Inflammatory macrophage treated with lipopolysaccharide for 4 hours (primary cell): ENCODE measurements around the gene KIF26A.
"Not testable (repeated sequence)": the region's sequence is repeated elsewhere in the genome, so short reads cannot be mapped to it uniquely, and the experiment has no call there.

Experiments
- DNase-seq: peaks from one replicate; pipeline ENCODE4 v3.0.0-alpha.2; 2020

The KIF26A gene

GRCh38 chr14:104225278-104226190 lies 87.1 kb downstream of the KIF26A start:
- DNase-seq: not testable (repeated sequence)

- DNase-seq: no peak
Observed at GRCh38 chr14:104226421-104227383, 88.3 kb downstream of the KIF26A start.

GRCh38 chr14:104227806-104228205 lies 89.4 kb downstream of the KIF26A start:
- no peak for DNase-seq

GRCh38 chr14:104228221-104228620 lies 89.8 kb downstream of the KIF26A start:
- DNase-seq: no peak

GRCh38 chr14:104228716-104229533 lies 90.5 kb downstream of the KIF26A start:
- no peak for DNase-seq

- no peak for DNase-seq
Observed at GRCh38 chr14:104229534-104230055, 91.2 kb downstream of the KIF26A start.

GRCh38 chr14:104230119-104230815 lies 91.9 kb downstream of the KIF26A start:
- DNase-seq: no peak
